ENCODE results near the gene RPAIN. TPM values are rescaled to one million over a fixed set of nuclear protein-coding genes. Genes with fewer than 3 reads are reported as not detected.
"Not testable (repeated sequence)": the region's sequence is repeated elsewhere in the genome, so short reads cannot be mapped to it uniquely, and the experiment has no call there.

The RPAIN gene
- total RNA-seq, 1 donor from 2014 or later, result 55.6 TPM

DNA sequence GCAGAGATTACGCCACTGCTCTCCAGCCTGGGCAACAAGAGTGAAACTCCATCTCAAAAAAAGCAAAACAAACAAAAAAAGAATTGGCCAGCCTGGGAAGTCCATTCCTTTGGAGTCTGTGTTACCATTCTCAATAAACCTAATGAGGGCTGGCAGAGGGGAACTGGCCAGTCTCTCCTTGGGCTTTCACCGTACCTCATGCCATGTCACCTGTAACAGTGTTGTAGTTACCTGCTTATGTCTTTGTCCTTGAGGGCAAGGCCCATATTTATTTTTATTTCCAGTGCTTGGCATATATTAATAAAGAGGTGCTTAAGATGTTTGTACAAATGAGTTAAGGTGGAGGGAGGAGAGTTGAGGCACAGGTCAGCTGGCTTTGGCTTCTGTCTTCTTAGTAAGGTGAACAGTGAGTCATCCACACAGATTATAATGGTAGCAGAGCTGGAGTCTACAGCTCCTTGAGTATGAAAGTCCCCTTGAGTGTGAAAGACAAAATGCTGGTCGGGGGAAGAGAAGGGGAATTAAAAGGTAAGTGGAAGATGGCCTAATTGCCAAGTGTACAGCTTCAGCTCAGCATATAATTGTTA lies 10.5 kb downstream of the RPAIN start:
- DNase-seq, result no peak

- DNase-seq, result not testable (repeated sequence)
Observed at GRCh38 chr17:5431234-5431633, 11.3 kb downstream of the RPAIN start.

- no peak for DNase-seq
Observed at GRCh38 chr17:5431949-5432556, 12.1 kb downstream of the RPAIN start.

- no peak for DNase-seq
Observed at GRCh38 chr17:5434984-5435383, 15.0 kb downstream of the RPAIN start.

DNA sequence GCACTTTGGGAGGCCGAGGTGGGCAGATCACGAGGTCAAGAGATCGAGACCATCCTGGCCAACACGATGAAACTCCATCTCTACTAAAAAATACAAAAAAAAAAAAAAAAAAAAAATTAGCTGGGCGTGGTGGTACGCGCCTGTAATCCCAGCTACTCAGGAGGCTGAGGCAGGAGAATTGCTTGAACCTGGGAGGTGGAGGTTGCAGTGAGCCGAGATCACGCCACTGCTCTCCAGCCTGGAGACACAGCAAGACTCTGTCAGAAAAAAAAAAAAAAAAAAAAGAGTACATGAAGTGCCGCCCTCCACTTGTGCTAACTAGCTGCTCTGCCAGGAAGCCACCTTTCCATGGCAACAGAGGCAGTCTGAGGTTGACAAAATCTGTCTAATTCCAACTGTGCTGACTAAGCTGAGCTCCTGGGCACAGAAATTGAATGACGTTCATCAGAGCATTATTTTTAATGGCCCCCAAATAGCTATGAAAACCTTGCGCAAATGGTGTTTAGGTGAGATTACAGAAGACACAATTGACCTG lies 15.9 kb downstream of the RPAIN start:
- not testable (repeated sequence) for DNase-seq

DNA sequence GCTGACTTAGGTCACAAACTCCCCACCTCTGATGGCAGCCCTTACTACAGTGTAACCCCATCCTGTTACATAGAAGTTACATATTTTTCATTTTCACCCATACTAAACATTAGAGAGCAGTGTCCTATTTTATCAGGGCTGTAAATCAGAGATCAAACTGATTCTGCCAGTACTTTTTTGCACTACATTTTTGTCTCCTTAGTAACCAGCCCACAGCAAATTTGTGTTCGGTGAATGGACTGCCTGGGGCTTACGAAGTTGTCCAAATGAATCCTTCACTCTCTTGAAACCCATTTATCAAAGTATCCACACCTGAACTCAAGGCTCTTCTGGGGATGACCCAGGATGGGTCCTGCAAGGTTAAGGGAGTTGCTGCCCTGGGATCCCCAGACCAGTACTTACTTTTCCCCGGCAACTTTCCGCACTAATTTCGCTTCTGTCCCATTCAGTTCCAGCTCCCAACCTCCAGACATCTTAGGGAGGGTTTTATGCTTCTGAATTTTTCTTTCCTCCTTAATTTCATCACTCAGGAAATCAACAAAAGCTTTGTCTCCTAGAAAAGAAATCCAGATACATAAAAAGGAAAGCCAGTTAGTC lies 17.8 kb downstream of the RPAIN start:
- peak; percentile 13 for DNase-seq

GRCh38 chr17:5438716-5439445 lies 18.9 kb downstream of the RPAIN start, which contains the start of gene C1QBP:
C1QBP (minus strand) TSS chr17:5439155; CDS start chr17:5439073, 82 bp downstream.
- peak; percentile 96 for DNase-seq

DNA sequence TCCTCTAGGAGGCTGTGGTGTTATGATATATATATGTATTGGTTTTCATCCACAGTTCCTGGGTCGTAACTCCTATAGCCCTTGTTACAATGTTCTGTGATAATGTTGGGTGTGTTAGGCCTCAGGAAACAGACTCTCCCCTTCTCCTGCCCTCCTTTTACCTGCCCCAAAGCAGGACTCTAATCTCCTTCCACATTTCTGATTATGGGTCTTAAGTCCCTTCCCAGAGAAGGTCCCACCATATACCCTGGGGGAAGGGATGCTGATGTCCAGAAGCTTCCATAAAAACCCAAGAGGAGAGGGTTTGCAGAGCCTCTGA lies 19.4 kb downstream of the RPAIN start:
- DNase-seq, result no peak

GRCh38 chr17:5443728-5444127 lies 23.7 kb downstream of the RPAIN start:
- DNase-seq, result no peak

DNA sequence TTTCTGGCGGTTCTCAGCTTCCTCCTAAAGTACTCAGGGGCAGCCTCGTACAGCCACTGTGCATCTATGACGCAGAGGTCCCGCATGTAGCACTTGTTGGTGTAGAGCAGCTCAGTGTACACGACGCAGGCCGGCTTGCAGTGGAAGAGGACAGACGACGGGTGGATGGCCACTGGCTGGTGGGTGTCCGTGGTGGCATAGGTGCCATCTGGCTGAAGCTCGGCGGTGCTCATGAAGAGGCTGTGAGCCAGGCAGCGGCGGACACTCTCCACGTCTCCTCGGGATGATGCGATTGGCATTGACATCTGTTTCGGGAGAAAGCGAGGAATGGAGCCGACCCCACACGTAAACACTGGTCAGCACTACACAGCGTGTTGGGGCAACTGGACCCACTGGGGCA lies 24.2 kb downstream of the RPAIN start:
- no peak for DNase-seq

DNA sequence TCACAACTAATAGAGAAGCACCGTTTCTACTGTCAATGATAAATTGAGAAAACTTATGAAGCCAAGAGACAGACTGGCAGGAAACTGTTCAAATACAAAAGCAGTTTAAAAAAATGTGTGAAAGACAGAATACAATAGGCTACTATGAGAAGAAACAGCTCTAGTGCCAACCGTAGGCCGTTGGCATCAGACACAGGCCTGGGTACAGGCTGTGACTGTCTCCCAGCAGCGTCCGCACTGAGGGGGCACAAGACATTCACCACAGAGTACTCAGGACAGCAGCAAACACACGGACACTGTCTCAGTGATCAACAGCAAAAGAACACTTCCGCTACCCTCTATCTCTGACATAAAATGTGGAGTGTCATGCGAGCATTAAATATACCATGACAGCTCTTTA lies 26.8 kb downstream of the RPAIN start:
- DNase-seq, result no peak

DNA sequence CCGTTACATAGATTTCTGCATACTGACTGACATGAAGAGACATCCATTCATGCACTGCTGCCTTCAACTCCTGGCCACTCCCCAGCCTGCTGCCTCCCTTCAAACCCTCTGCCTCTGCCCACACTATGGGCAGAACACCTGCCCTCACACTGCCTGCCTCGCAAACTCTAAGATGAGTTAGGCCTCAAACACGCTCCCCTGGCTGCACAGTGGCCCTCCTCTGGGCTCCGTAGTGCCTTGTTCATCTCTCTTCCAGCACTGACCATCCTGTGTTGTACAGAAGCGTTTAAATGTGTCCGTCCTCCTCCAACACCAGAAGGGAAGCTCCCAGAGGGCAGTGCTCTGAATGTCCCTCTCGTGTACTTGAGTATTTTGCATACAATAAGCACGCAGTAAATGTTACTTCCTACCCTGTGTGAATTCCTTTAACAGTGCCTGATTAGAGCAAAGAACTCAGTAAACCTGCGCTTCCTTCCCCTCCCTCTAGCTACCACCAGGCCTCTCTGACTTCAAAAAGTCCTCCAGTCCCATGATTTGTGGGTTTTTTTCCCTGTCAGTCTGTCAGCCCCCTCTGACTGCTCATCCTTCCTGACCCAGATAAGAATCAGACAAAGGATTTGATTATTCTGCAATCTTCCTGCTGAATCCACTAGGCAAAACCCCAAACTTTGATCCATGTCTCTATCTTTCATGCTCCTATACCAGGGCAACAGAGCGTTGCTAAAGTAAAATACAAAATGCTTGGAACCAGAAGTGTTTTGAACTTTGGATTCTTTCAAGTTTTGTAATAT lies 44.9 kb downstream of the RPAIN start:
- no peak for DNase-seq

DNA sequence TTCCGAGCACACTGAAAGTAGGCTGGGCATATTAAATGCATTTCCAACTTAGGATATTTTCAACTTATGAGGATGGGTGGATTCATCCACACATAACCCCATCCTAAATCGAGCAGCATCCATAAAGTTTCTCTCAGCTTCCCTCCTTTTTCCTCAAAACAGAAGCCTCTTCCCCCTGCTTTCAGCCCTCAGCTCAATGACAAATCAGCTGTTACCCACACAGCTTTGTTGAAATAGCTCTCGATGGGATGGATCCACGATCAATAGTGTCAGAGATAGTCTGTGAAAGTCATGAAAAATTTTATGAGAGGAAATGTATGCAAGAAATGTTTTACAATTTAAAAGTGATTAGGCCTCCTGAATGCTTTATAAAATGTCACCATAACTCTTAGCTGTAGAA lies 46.3 kb downstream of the RPAIN start:
- DNase-seq, result no peak

DNA sequence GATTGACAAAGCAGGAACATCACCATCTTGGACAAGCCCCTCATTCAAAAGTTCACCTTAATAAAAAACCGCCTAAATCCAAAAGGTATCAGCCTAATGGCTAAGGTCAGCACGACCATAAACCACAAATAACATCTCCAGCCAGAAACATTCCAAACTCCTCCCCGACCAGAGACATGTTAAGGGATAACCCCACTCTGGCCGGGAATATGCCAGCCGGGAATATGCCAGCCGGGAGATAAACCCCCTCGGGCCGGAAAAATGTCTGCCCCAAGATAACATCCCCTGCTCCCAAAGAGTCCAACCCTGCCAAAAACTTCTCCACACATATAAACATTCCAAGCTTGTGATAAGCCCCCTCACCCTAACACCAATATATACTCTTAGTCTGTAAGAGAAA lies 47.4 kb downstream of the RPAIN start:
- DNase-seq, result peak; percentile 11

DNA sequence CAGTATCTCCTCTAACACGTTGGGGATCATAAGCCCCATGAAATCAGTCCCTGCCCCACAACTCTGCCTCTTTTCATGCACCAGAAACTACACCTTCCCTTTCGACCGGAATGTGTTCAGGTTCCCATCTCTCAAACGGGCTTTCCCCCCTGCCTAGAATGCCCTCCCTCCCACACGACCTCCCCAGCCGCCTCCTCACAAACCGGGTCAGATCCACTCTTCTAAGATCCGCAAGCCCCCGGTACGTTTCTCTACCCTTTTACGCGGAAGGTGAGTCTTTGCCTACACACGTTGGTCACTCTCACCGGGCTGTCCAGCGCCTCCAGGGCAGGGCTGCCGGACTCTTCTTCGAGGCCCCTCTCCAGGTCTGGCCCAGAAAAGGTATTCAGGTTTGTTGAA lies 48.1 kb downstream of the RPAIN start:
- no peak for DNase-seq

DNA sequence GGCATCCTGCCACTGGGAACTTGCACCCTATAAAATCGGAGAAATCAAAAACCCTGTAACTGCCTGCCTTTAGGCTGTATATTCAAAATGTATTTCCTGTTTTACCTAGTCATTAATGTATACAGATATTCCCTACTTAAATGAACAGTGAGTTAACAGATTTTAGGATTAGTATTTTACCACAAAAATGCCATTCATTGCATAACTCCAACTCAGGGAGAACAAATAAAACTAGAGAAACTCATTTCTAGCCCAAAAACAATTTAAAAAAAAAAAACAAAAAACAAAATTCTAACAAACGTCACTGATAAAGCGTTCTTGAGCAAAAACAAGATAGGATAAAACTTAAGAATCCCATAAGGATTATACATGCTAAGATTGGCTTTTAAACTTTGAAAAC lies 52.5 kb downstream of the RPAIN start:
- no peak for DNase-seq

DNA sequence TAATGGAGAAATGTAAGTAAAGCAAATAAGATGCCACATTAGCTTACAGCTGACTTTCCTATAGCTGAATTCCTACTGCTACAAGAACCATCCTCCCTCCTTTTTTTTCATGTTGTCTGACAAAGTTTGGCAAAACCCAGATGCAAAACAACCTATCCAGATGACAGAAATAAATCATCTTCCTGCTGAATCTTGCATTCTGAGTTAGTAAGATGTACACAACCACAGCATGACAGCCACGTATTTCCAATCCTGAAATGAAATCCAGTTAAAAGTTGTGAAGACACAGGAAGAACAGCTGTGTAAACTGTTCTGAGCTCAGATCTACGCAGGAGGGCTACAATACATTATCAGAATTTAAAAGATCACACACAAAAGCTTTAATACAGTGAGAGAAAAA lies 53.9 kb downstream of the RPAIN start:
- DNase-seq, result no peak

DNA sequence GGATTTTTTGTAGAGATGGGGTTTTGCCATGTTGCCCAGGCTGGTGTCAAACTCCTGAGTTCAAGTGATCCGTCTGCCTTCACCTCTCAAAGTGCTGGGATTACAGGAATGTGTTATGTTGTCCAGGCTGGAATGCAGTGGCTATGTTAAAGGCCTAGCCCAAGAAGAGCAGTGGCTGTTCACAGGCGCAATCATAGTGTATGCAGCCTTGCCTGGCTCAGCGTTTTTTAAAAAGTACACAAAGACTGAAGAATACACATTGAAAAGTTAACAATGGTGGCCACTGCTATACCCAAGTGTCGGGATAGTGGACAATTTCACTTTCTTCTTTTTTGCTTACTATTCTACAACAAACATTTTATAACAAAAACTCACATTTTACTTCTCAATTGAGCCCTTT lies 59.0 kb downstream of the RPAIN start:
- DNase-seq, result no peak

DNA sequence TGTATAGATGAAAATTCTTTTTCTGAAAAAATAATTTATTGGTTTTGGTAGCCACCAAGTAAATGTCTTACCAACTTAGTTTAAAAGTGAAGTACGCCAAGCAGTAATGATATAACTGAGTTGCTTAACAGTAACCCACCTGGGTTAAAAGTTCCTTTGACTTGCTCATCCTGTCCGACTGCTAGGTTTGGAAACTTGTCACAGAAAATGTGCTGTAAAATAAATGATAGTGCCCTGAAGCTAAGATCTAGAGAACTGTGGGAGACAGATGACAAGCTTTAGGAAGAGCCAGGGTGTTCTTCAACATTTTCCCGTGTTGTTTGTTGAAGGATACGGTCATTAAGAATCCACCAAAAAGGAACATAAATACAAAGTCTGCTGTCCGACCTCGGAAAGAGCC lies 61.0 kb downstream of the RPAIN start:
- DNase-seq, result no peak

GRCh38 chr17:5481451-5481850 lies 61.5 kb downstream of the RPAIN start:
- no peak for DNase-seq
